OCI-LY7 (cell line): Measurements from ENCODE around the gene TSR1.

Source experiments
- EZH2phosphoT487 ChIP-seq: fragments of 200-600 bp; sonication (generic); IDR thresholded peaks from 2 replicates; pipeline ENCODE4 v1.6.1; 2018; ENCODE audit warnings: low read depth, borderline replicate concordance, mild to moderate bottlenecking, mixed run types, antibody characterized with exemption, low read length, moderate library complexity, mixed read lengths
- TF ChIP-seq, protein P1 (sequence below): fragments of 200-600 bp; sonication (generic); conservative IDR thresholded peaks from 2 replicates; pipeline ENCODE4 v1.5.1; 2014; ENCODE audit warnings: mild to moderate bottlenecking, antibody characterized with exemption, low read length, moderate library complexity, mixed read lengths

DNA sequence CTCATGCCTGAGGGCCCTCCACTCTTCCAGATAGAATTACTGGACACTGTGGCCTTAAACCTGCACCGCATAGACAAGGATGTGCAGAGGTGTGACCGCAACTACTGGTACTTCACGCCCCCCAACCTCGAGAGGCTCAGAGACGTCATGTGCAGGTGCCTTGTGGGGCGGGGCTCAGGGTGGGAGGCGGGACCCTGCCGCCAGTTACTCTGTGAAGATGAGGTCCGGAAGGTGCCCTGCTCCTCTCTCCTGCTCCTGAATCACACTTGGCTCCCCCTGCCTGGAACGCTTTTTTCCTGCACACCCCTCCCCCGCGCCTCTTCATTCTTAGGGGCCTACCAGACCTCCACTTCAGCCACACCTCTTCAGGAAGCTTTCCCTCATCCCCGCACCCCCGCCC, 39.9 kb upstream of the TSR1 start:
- TF ChIP-seq, protein P1, sequence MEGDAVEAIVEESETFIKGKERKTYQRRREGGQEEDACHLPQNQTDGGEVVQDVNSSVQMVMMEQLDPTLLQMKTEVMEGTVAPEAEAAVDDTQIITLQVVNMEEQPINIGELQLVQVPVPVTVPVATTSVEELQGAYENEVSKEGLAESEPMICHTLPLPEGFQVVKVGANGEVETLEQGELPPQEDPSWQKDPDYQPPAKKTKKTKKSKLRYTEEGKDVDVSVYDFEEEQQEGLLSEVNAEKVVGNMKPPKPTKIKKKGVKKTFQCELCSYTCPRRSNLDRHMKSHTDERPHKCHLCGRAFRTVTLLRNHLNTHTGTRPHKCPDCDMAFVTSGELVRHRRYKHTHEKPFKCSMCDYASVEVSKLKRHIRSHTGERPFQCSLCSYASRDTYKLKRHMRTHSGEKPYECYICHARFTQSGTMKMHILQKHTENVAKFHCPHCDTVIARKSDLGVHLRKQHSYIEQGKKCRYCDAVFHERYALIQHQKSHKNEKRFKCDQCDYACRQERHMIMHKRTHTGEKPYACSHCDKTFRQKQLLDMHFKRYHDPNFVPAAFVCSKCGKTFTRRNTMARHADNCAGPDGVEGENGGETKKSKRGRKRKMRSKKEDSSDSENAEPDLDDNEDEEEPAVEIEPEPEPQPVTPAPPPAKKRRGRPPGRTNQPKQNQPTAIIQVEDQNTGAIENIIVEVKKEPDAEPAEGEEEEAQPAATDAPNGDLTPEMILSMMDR, result no peak
- no peak for TF ChIP-seq EZH2phosphoT487
